Peyer's patch (tissue), 4 donors: ENCODE results near the gene NCAPG2. TPM values are rescaled to one million over a fixed set of nuclear protein-coding genes. Genes with fewer than 3 reads are reported as not detected.

Experiments used
- DNase-seq, 3 donors: peaks; one replicate each; pipeline ENCODE4 v3.0.0-alpha.2; 2017 to 2019
- H3K27ac ChIP-seq, 4 donors: fragments of 200-600 bp; sonication (generic); one replicate each; pipeline ENCODE4 v1.5.1; 2016 to 2019
- H3K27me3 ChIP-seq, 2 donors: fragments of 200-600 bp; sonication (generic); one replicate each; pipeline ENCODE4 v1.5.1; 2019
- H3K36me3 ChIP-seq, 3 donors: fragments of 200-600 bp; sonication (generic); one replicate each; pipeline ENCODE4 v1.5.1; 2016 to 2019
- H3K4me1 ChIP-seq, 4 donors: fragments of 200-600 bp; sonication (generic); one replicate each; pipeline ENCODE4 v1.5.1; 2016 to 2019
- H3K4me3 ChIP-seq, 4 donors: fragments of 200-600 bp; sonication (generic); 1 replicate in 3 of 4; 2 replicates in 1 of 4; pipeline ENCODE4 v1.5.1; 2016 to 2019; ENCODE audit warnings: mild to moderate bottlenecking in 1 of 4
- H3K9me3 ChIP-seq, 4 donors: fragments of 200-600 bp; sonication (generic); one replicate each; pipeline ENCODE4 v1.5.1; 2016 to 2019; ENCODE audit warnings: mild to moderate bottlenecking in 1 of 4
- CTCF ChIP-seq, 6 experiments: fragments of 450-650 bp in 4 of 6; fragments of 200-600 bp in 2 of 6; sonication (generic) in 1 of 6; IDR thresholded peaks; one replicate each; pipeline ENCODE4 v1.5.1; 2017 to 2019; ENCODE audit warnings: antibody characterized with exemption in 6 of 6, mild to moderate bottlenecking in 3 of 6, moderate library complexity in 1 of 6
- POLR2A ChIP-seq, 2 donors: fragments of 450-650 bp; IDR thresholded peaks; one replicate each; pipeline ENCODE4 v1.5.1; 2017; ENCODE audit warnings: antibody characterized with exemption in 2 of 2, mild to moderate bottlenecking in 2 of 2, moderate library complexity in 2 of 2
- total RNA-seq, 4 donors: library from RNA; depleted of rRNA; stranded (reverse); fragments of >200 nt; gene quantifications; one replicate each; pipeline ENCODE4 v1.1.0, GENCODE V29; 2016

The NCAPG2 gene
- total RNA-seq, 4 donors from 2014 or later: 3.9 to 14.0 (median 5.8) TPM

GRCh38 chr7:158586499-158587161 lies 118.0 kb downstream of the NCAPG2 start:
- TF ChIP-seq CTCF (IDR thresholded peaks at IDR 0.05) (no peak), POLR2A (IDR thresholded peaks at IDR 0.05) (no peak)
- H3K4me1 ChIP-seq: peaks cover 0 to 30% (median 8%) of the 10 kb centered on the region in 4 donors
- no peaks in the 10 kb centered on the region for H3K36me3 ChIP-seq
- peak overlapping the region in 3 of 4 donors; percentile 2 to 58 (median 56) for H3K4me3 ChIP-seq
- no peak for DNase-seq
- H3K27ac ChIP-seq: peak overlapping the region in 1 of 4 donors; percentile 39
- H3K27me3 ChIP-seq: no peaks in the 10 kb centered on the region
- peaks cover 0 to 6% (median 0%) of the 10 kb centered on the region in 4 donors for H3K9me3 ChIP-seq

GRCh38 chr7:158585721-158586498 lies 118.7 kb downstream of the NCAPG2 start:
- peak in 1 of 3 donors; percentile 61 for DNase-seq
- H3K9me3 ChIP-seq: peaks cover 0 to 6% (median 0%) of the 10 kb centered on the region in 4 donors
- H3K4me1 ChIP-seq: peaks cover 0 to 30% (median 8%) of the 10 kb centered on the region in 4 donors
- H3K27ac ChIP-seq: peak overlapping the region in 1 of 4 donors; percentile 39
- peak overlapping the region in 2 of 4 donors; percentile 56 to 58 for H3K4me3 ChIP-seq
- no peaks in the 10 kb centered on the region for H3K27me3 ChIP-seq
- no peaks in the 10 kb centered on the region for H3K36me3 ChIP-seq
- no peak for TF ChIP-seq POLR2A (IDR thresholded peaks at IDR 0.05)
- no peak for TF ChIP-seq CTCF (IDR thresholded peaks at IDR 0.05)

- no peaks in the 10 kb centered on the region for H3K27me3 ChIP-seq
- H3K4me3 ChIP-seq: no peak overlapping the region
- TF ChIP-seq CTCF (IDR thresholded peaks at IDR 0.05) (no peak), POLR2A (IDR thresholded peaks at IDR 0.05) (no peak)
- H3K27ac ChIP-seq: no peak overlapping the region
- peaks cover 0 to 13% (median 0%) of the 10 kb centered on the region in 4 donors for H3K9me3 ChIP-seq
- no peak for DNase-seq
- peaks cover 0 to 30% (median 8%) of the 10 kb centered on the region in 4 donors for H3K4me1 ChIP-seq
- H3K36me3 ChIP-seq: no peaks in the 10 kb centered on the region
Measured at GRCh38 chr7:158584407-158584806, 120.2 kb downstream of the NCAPG2 start.

- H3K27me3 ChIP-seq: no peaks in the 10 kb centered on the region
- H3K27ac ChIP-seq: no peak overlapping the region
- DNase-seq: no peak
- no peaks in the 10 kb centered on the region for H3K36me3 ChIP-seq
- H3K4me3 ChIP-seq: no peak overlapping the region
- peaks cover 0 to 13% (median 0%) of the 10 kb centered on the region in 4 donors for H3K9me3 ChIP-seq
- TF ChIP-seq POLR2A (IDR thresholded peaks at IDR 0.05) (no peak), CTCF (IDR thresholded peaks at IDR 0.05) (no peak)
- H3K4me1 ChIP-seq: peaks cover 0 to 30% (median 8%) of the 10 kb centered on the region in 4 donors
Measured at GRCh38 chr7:158583810-158584209, 120.8 kb downstream of the NCAPG2 start.

- DNase-seq: no peak
- peaks cover 0 to 24% (median 8%) of the 10 kb centered on the region in 4 donors for H3K4me1 ChIP-seq
- no peak overlapping the region for H3K27ac ChIP-seq
- H3K36me3 ChIP-seq: no peaks in the 10 kb centered on the region
- peaks cover 0 to 10% (median 0%) of the 10 kb centered on the region in 4 donors for H3K9me3 ChIP-seq
- TF ChIP-seq POLR2A (IDR thresholded peaks at IDR 0.05) (no peak), CTCF (IDR thresholded peaks at IDR 0.05) (no peak)
- no peak overlapping the region for H3K4me3 ChIP-seq
- H3K27me3 ChIP-seq: no peaks in the 10 kb centered on the region
Measured at GRCh38 chr7:158583143-158583542, 121.5 kb downstream of the NCAPG2 start.
